GM12874 (cell line): Measurements from ENCODE around the gene NCK1.

ENCODE experiments used
- TF ChIP-seq, protein P1 (sequence below): IDR thresholded peaks from 2 replicates; pipeline ENCODE4 v1.5.1; 2011; ENCODE audit warnings: low read depth, mild to moderate bottlenecking, control low read depth, low read length, moderate library complexity; ENCODE audit not compliant: insufficient read depth

Gene NCK1

DNA sequence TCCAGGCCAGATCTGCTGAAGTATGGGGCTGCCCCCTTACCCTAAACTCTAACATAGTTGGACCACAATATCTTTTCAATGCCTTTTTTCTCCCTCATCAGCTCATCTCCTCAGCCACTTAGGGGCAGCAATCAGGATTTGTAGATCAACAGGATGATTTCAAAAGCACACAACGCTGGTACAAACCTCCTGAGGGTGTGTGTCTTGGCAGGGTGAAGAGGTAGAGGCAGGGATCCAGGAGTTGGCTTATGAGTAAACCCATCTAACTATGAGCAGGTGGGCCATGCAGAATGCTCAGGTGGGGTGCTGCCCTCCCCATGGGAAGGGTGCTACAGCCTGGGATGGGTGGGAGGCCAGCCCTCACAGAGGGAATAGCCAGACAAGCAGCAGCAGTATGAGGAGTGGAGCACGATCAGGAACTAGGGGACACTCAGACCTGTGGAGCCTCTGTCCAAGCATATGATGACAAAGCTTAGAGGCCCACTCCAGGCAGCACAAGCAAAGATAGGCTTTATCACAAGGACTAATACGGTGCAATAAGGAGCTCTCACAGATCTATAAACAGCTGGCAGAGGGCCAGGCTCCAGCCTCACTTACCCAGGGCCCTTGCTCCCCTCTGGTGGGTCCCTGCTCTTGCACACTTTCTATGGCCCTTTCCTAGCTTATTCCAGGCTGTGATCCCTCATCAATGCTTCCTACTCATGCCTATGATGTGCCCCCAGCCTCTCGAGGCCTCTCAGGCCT, 127.9 kb downstream of the NCK1 start:
- TF ChIP-seq, protein P1, sequence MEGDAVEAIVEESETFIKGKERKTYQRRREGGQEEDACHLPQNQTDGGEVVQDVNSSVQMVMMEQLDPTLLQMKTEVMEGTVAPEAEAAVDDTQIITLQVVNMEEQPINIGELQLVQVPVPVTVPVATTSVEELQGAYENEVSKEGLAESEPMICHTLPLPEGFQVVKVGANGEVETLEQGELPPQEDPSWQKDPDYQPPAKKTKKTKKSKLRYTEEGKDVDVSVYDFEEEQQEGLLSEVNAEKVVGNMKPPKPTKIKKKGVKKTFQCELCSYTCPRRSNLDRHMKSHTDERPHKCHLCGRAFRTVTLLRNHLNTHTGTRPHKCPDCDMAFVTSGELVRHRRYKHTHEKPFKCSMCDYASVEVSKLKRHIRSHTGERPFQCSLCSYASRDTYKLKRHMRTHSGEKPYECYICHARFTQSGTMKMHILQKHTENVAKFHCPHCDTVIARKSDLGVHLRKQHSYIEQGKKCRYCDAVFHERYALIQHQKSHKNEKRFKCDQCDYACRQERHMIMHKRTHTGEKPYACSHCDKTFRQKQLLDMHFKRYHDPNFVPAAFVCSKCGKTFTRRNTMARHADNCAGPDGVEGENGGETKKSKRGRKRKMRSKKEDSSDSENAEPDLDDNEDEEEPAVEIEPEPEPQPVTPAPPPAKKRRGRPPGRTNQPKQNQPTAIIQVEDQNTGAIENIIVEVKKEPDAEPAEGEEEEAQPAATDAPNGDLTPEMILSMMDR: no peak

DNA sequence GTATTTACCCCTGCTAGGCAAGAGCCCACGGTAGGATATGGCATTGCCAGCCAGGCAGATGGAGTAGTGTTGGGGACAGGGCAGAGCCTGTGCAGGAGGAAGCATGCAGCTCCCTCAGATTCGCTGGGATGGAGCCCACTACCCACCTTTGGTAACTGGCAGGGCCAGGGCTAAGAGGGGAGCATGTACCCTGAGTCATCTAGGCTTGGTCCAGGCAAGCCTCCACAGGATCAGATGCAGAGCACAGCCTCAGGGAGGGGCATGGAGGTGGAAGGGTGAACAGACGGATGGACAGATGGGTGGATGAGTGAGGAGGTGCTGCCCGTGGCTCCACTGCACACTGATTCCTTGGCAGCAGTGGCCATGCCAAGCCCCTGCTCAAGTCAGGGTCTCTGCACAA, 128.8 kb downstream of the NCK1 start:
- TF ChIP-seq, protein P1: no peak

DNA sequence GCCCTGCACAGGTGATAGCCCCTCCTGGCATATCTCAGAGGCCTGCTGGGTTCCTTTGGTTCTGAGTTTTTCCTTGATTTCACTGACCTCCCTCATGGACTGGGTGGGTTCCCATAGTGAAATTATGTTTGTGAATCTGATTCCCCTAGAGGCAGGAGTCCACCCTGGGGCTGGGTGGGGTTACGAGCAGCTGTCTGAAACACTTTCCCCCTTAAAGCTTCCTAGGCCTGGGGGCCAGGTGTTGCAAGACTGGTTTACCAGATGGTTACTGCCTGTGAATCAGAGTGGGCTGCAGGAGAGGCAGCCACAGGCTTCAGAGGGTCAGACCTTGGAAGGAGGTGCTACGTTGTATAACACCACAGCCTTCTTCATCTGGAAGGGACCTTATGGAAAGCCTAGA, 130.1 kb downstream of the NCK1 start:
- TF ChIP-seq, protein P1: no peak

DNA sequence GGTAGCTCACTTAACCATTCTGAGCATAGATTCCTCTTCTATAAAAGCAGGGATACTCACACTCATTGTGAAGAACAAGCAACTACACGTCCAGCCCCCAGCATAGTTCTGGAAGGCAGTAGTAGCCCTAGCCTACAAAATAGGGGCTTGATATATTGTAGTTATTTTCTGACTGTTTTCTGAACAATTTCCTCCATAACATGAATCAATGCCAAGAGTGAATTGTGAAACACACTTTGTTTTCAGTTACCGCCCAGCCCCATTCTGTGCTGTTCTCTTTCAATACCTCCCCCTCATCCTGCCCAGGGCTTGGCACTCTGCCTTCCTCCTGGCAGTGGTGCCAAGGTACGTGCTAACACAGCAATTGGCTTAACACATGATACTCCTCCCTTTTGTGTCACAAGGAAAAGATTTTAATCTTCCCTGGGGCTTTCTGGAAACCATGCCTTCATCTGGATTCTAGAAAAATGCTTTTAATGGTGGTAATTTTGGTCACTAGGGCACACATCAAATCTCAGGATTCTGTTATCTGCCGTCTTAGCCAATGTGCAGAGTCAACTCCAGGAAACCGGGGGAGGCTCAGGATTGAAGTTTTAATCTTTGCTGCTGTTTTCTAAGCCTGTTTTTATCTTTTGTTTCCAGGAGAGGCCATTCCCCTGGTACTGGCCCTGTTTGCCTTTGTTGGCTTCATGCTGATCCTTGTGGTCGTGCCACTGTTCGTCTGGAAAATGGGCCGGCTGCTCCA, 132.9 kb downstream of the NCK1 start:
- TF ChIP-seq, protein P1: no peak

DNA sequence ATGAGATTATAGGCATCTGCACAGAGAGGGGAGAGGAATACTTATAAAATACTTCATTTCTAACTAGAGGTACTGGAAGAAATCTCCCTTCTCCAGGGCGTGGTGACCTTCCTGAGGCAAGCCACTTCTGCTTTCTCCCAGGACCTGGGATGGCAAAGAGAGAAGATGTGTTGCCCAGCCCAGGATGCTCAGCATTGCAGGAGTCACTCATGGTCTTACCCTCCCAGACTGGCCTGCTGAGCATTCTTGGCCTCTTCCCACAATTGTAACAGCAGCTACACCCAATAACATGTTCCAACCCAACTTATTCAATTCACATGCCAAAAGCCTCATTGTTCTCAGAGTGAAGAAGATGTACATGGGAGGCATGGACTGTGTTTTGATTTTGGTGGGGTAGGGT, 133.6 kb downstream of the NCK1 start:
- TF ChIP-seq, protein P1: no peak
